ENCODE data around the gene FETUB.

- no peak for TF ChIP-seq CTCF (conservative IDR thresholded peaks at IDR 0.05)
- TF ChIP-seq EZH2 (IDR thresholded peaks at IDR 0.05; ENCODE audit: low read depth), result no peak
These were observed 11.4 kb upstream of the FETUB start for GRCh38 chr3:186628756-186629155.

Measured in PC-9 (cell line).